Natural killer cell (primary cell): ENCODE data around the gene HEATR3. TPM values are rescaled to one million over a fixed set of nuclear protein-coding genes. Genes with fewer than 3 reads are reported as not detected.

Experiments used
- ATAC-seq, 3 donors: fragments of 150-1000 bp in 2 of 3; fragments of 200-7000 bp in 1 of 3; cut with Tn5 transposase; 1 replicate in 1 of 3; 2 replicates in 2 of 3; pipeline ENCODE4 v1.10.0; 2021; ENCODE audit warnings: mild to moderate bottlenecking in 2 of 3, moderate library complexity in 2 of 3
- DNase-seq, 2 donors: peaks; one replicate each; pipeline versions ENCODE4 v3.0.0 to v3.0.0-alpha.2; 2013 to 2021; ENCODE audit warnings: mixed read lengths in 1 of 2
- H3K27ac ChIP-seq: one replicate; pipeline ENCODE4 v1.5.1; 2013; ENCODE audit warnings: mild to moderate bottlenecking, low read length
- H3K27me3 ChIP-seq: one replicate; pipeline ENCODE4 v1.6.1; 2013; ENCODE audit warnings: low read length; ENCODE audit not compliant: control insufficient read depth, insufficient read depth
- H3K36me3 ChIP-seq: one replicate; pipeline ENCODE4 v1.6.1; 2013; ENCODE audit warnings: low read length; ENCODE audit not compliant: control insufficient read depth, insufficient read depth
- H3K4me1 ChIP-seq: one replicate; pipeline ENCODE4 v1.6.1; 2013; ENCODE audit warnings: low read length; ENCODE audit not compliant: control insufficient read depth, insufficient read depth
- H3K4me3 ChIP-seq: one replicate; pipeline ENCODE4 v1.5.1; 2013; ENCODE audit warnings: low read length
- H3K9me3 ChIP-seq: one replicate; pipeline ENCODE4 v1.6.1; 2013; ENCODE audit warnings: low read length; ENCODE audit not compliant: control insufficient read depth, insufficient read depth
- H3K27ac Mint-ChIP-seq, 2 donors: one replicate each; pipeline ENCODE4 v1.8.0; 2022; ENCODE audit warnings: mild to moderate bottlenecking in 2 of 2, mixed read lengths in 2 of 2, moderate library complexity in 1 of 2
- H3K27me3 Mint-ChIP-seq, 2 donors: one replicate each; pipeline ENCODE4 v1.8.0; 2022; ENCODE audit warnings: low read depth in 2 of 2, mixed read lengths in 2 of 2
- H3K36me3 Mint-ChIP-seq: one replicate; pipeline ENCODE4 v1.8.0; 2022; ENCODE audit warnings: mixed read lengths
- H3K4me1 Mint-ChIP-seq, 2 donors: one replicate each; pipeline ENCODE4 v1.8.0; 2022; ENCODE audit warnings: mixed read lengths in 2 of 2
- H3K4me3 Mint-ChIP-seq: one replicate; pipeline ENCODE4 v1.8.0; 2022; ENCODE audit warnings: mild to moderate bottlenecking, moderate library complexity, mixed read lengths
- H3K9me3 Mint-ChIP-seq, 2 donors: one replicate each; pipeline ENCODE4 v1.8.0; 2022; ENCODE audit warnings: mixed read lengths in 2 of 2
- WGBS: methylation state at CpG from one replicate; pipeline ENCODE4 v1.1.7; 2013; ENCODE audit warnings: missing lambda C conversion rate; ENCODE audit not compliant: insufficient coverage; 5-methylcytosine and 5-hydroxymethylcytosine counted together
- intact Hi-C: fragments of 100-400 bp; cut with micrococcal nuclease; formaldehyde crosslinking; loops from one replicate; pipeline ENCODE4 v1.14.2; 2022
- total RNA-seq, 4 donors: library from RNA; stranded (reverse); fragments of 120-200 nt in 1 of 4; gene quantifications; one replicate each; pipeline versions ENCODE4 v1.2.3 to v1.2.4, GENCODE V29; 2013 to 2022
- TF ChIP-seq, protein P1 (sequence below): fragments of 200-600 bp; IDR thresholded peaks from one replicate; pipeline ENCODE4 v1.8.0; 2022; ENCODE audit warnings: antibody characterized with exemption

The HEATR3 gene
- total RNA-seq, 3 donors from 2014 or later (not counting 1 experiment from before 2014, with no cell fraction given), result 14.6 to 25.0 (median 21.4) TPM

GRCh38 chr16:50151756-50152155 lies 86.0 kb downstream of the HEATR3 start:
- H3K27ac ChIP-seq, result peak overlapping the region; percentile 90
- intact Hi-C loops, result loop anchor here (2.0 to 5.0 kb wide), 3 partner anchors 85 to 186 kb away; partner anchors contain the start of gene CNEP1R1
- no peaks in the 10 kb centered on the region for H3K9me3 Mint-ChIP-seq

GRCh38 chr16:50152351-50152806 lies 86.6 kb downstream of the HEATR3 start:
- no peaks in the 10 kb centered on the region for H3K36me3 Mint-ChIP-seq
- ATAC-seq (peak; percentile 19 to 45 (median 28)), DNase-seq (peak; percentile 62 to 87)
- H3K4me1 Mint-ChIP-seq, result peaks cover 26 to 31% of the 10 kb centered on the region in 2 donors
- no peaks in the 10 kb centered on the region for H3K9me3 Mint-ChIP-seq
- no peaks in the 10 kb centered on the region for H3K9me3 ChIP-seq
- intact Hi-C loops, result loop anchor here (2.0 to 5.0 kb wide), 3 partner anchors 86 to 185 kb away; partner anchors contain the start of gene CNEP1R1
- H3K4me3 ChIP-seq, result peak overlapping the region; percentile 57
- H3K27ac Mint-ChIP-seq, result peak overlapping the region; percentile 86 to 89
- H3K4me3 Mint-ChIP-seq, result peak overlapping the region; percentile 90
- TF ChIP-seq, protein P1, sequence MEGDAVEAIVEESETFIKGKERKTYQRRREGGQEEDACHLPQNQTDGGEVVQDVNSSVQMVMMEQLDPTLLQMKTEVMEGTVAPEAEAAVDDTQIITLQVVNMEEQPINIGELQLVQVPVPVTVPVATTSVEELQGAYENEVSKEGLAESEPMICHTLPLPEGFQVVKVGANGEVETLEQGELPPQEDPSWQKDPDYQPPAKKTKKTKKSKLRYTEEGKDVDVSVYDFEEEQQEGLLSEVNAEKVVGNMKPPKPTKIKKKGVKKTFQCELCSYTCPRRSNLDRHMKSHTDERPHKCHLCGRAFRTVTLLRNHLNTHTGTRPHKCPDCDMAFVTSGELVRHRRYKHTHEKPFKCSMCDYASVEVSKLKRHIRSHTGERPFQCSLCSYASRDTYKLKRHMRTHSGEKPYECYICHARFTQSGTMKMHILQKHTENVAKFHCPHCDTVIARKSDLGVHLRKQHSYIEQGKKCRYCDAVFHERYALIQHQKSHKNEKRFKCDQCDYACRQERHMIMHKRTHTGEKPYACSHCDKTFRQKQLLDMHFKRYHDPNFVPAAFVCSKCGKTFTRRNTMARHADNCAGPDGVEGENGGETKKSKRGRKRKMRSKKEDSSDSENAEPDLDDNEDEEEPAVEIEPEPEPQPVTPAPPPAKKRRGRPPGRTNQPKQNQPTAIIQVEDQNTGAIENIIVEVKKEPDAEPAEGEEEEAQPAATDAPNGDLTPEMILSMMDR, result no peak
- no peaks in the 10 kb centered on the region for H3K36me3 ChIP-seq
- no peaks in the 10 kb centered on the region for H3K27me3 Mint-ChIP-seq
- peaks cover 31% of the 10 kb centered on the region for H3K4me1 ChIP-seq
- H3K27me3 ChIP-seq, result no peaks in the 10 kb centered on the region
- H3K27ac ChIP-seq, result peak overlapping the region; percentile 90
- WGBS, result 0% methylated on average over 24 of the region's 24 CpGs

More at GRCh38 chr16:50151756-50152155, 86.0 kb downstream of the HEATR3 start:
- 91% methylated on average over 11 of the region's 11 CpGs for WGBS
- TF ChIP-seq, protein P1, result no peak
- peaks cover 30% of the 10 kb centered on the region for H3K4me1 ChIP-seq
- no peaks in the 10 kb centered on the region for H3K27me3 Mint-ChIP-seq
- peak overlapping the region; percentile 86 to 89 for H3K27ac Mint-ChIP-seq
- H3K36me3 Mint-ChIP-seq, result no peaks in the 10 kb centered on the region
- H3K4me3 ChIP-seq, result no peak overlapping the region
- ATAC-seq (no peak), DNase-seq (peak in 1 of 2 donors; percentile 21)
- H3K36me3 ChIP-seq, result no peaks in the 10 kb centered on the region
- H3K4me3 Mint-ChIP-seq, result peak overlapping the region; percentile 90
- no peaks in the 10 kb centered on the region for H3K27me3 ChIP-seq
- peaks cover 20 to 25% of the 10 kb centered on the region in 2 donors for H3K4me1 Mint-ChIP-seq
- H3K9me3 ChIP-seq, result no peaks in the 10 kb centered on the region

DNA sequence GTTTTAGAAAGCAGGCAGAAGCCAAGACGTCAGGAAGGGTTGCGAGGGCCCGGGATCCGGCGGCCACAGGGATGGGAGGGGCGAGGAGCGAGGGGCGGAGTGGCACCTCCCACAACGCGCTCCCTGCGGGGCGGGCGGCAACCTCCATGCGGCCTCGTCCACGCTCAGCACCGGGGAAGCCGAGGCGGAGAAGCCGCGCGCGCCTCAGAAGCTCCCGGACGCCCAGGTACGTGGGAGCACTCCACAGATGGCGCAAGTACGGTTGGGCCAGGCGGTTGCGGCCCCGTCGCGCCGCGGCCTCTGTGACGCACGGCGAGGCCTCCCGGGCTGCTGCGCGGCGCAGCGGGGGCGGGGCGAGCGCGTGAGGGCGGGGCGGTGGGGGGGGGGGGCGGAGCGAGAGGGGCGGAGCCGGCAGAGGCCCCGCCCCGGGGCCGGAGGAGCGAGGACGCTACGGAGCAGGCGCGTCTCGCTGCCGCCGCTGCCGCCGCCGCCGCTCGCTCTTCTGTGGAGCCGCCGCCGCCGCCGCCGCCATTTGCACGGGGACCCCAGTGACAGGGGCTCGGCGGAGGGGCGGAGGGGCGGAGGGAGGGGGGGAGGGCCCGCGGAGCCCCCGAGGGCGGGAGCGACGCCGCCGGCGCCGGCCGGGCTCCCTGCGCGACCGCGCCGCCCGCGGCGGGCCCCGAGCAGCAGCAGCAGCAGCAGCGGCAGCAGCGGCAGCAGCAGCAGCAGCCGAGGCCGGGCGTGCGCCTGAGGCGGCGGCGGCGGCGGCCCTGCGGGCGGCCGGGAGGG lies 87.2 kb downstream of the HEATR3 start, which contains the start of gene TENT4B:
Gene TENT4B, plus strand, starts transcription at position 500 of the 789 bp plus-strand sequence. CDS start 316 bp downstream, outside the sequence.
- Mint-ChIP-seq H3K27me3 (no peaks in the 10 kb centered on the region), H3K4me1 (peaks cover 27 to 31% of the 10 kb centered on the region in 2 donors)
- peak; percentile 74 to 89 (median 80) for ATAC-seq

More for the DNA sequence above, 87.2 kb downstream of the HEATR3 start, which contains the start of gene TENT4B:
- H3K4me3 ChIP-seq, result peak within 1 kb of the TSS; percentile 57
- Mint-ChIP-seq H3K9me3 (no peaks in the 10 kb centered on the region), H3K27ac (peak within 1 kb of the TSS; percentile 86 to 89), H3K36me3 (no peaks in the 10 kb centered on the region), H3K4me3 (peak within 1 kb of the TSS; percentile 90)
- intact Hi-C loops, result loop anchor here (2.0 to 5.0 kb wide), 3 partner anchors 86 to 184 kb away; partner anchors contain the start of gene CNEP1R1
- peak within 1 kb of the TSS; percentile 90 for H3K27ac ChIP-seq
- no peaks in the 10 kb centered on the region for H3K36me3 ChIP-seq
- H3K4me1 ChIP-seq, result peaks cover 31% of the 10 kb centered on the region
- TF ChIP-seq, protein P1, result no peak
- DNase-seq, result peak; percentile 86 to 95
- H3K9me3 ChIP-seq, result no peaks in the 10 kb centered on the region
- no peaks in the 10 kb centered on the region for H3K27me3 ChIP-seq
- under 1% methylated on average over 105 of the region's 114 CpGs for WGBS
